Neuronal stem cell (in vitro differentiated cells): Measurements from ENCODE around the gene SEPTIN7.

Experiments
- DNase-seq: peaks from one replicate; pipeline ENCODE4 v3.0.0-alpha.2; 2013; ENCODE audit warnings: low spot score
- H2AFZ ChIP-seq: one replicate; pipeline ENCODE4 v1.6.1; 2013; ENCODE audit warnings: mild to moderate bottlenecking, low read length, inconsistent platforms
- H2AK5ac ChIP-seq: 2 replicates; pipeline ENCODE4 v1.6.1; 2013; ENCODE audit warnings: low read depth, mild to moderate bottlenecking, inconsistent platforms, low read length, moderate library complexity, mixed read lengths
- H2BK120ac ChIP-seq: 2 replicates; pipeline ENCODE4 v1.6.1; 2013; ENCODE audit warnings: low read depth, mild to moderate bottlenecking, inconsistent platforms, low read length, moderate library complexity, mixed read lengths
- H2BK12ac ChIP-seq: one replicate; pipeline ENCODE4 v1.6.1; 2013; ENCODE audit warnings: low read length, inconsistent platforms
- H2BK15ac ChIP-seq: 2 replicates; pipeline ENCODE4 v1.6.1; 2013; ENCODE audit warnings: mild to moderate bottlenecking, low read length, inconsistent platforms, mixed read lengths
- H2BK5ac ChIP-seq: one replicate; pipeline ENCODE4 v1.6.1; 2013; ENCODE audit warnings: inconsistent platforms, mild to moderate bottlenecking, low read length, moderate library complexity
- H3K14ac ChIP-seq: one replicate; pipeline ENCODE4 v1.6.1; 2013; ENCODE audit warnings: low read length, inconsistent platforms
- H3K18ac ChIP-seq: 2 replicates; pipeline ENCODE4 v1.6.1; 2013; ENCODE audit warnings: low read length, inconsistent platforms
- H3K23ac ChIP-seq: 2 replicates; pipeline ENCODE4 v1.6.1; 2013; ENCODE audit warnings: low read depth, mild to moderate bottlenecking, mixed read lengths, low read length, inconsistent platforms; ENCODE audit not compliant: poor library complexity
- H3K27ac ChIP-seq: replicated peaks from 3 replicates; pipeline ENCODE4 v1.5.1; 2013; ENCODE audit warnings: low read length, inconsistent platforms
- H3K27me3 ChIP-seq, 3 experiments: 2 replicates each; pipeline ENCODE4 v1.6.1; 2013; ENCODE audit warnings: low read length in 3 of 3, mild to moderate bottlenecking in 2 of 3, inconsistent platforms in 1 of 3, low read depth in 1 of 3, mixed read lengths in 1 of 3, moderate library complexity in 1 of 3; ENCODE audit not compliant: control insufficient read depth in 3 of 3, insufficient read depth in 3 of 3
- H3K36me3 ChIP-seq, 2 donors: replicated peaks in 1 of 2; 2 replicates each; pipeline ENCODE4 v1.6.1; 2013; ENCODE audit warnings: low read length in 2 of 2; ENCODE audit not compliant: control insufficient read depth in 2 of 2, insufficient read depth in 2 of 2
- H3K4ac ChIP-seq: 2 replicates; pipeline ENCODE4 v1.6.1; 2013; ENCODE audit warnings: inconsistent platforms, mild to moderate bottlenecking, low read length, moderate library complexity
- H3K4me1 ChIP-seq, 2 donors: 1 replicate in 1 of 2; 2 replicates in 1 of 2; pipeline ENCODE4 v1.6.1; 2013; ENCODE audit warnings: low read length in 2 of 2, low read depth in 1 of 2; ENCODE audit not compliant: control insufficient read depth in 2 of 2, insufficient read depth in 1 of 2
- H3K4me2 ChIP-seq: one replicate; pipeline ENCODE4 v1.6.1; 2013; ENCODE audit warnings: mild to moderate bottlenecking, low read length, inconsistent platforms; ENCODE audit not compliant: insufficient read depth, poor library complexity, severe bottlenecking
- H3K4me3 ChIP-seq, 2 donors: 2 replicates each; pipeline ENCODE4 v1.5.1; 2013; ENCODE audit warnings: low read length in 2 of 2, mild to moderate bottlenecking in 2 of 2, inconsistent platforms in 1 of 2, moderate library complexity in 1 of 2
- H3K79me1 ChIP-seq: one replicate; pipeline ENCODE4 v1.6.1; 2013; ENCODE audit warnings: low read depth, mild to moderate bottlenecking, inconsistent platforms, low read length, moderate library complexity
- H3K9ac ChIP-seq: one replicate; pipeline ENCODE4 v1.6.1; 2013; ENCODE audit warnings: mild to moderate bottlenecking, low read depth, low read length, inconsistent platforms; ENCODE audit not compliant: poor library complexity
- H3K9me3 ChIP-seq, 2 donors: replicated peaks in 1 of 2; 2 replicates each; pipeline versions ENCODE3 to v1.6.1; 2013; ENCODE audit warnings: low read length in 2 of 2, mild to moderate bottlenecking in 2 of 2, inconsistent platforms in 1 of 2, low read depth in 1 of 2, mixed read lengths in 1 of 2, moderate library complexity in 1 of 2; ENCODE audit not compliant: control insufficient read depth in 2 of 2, insufficient read depth in 1 of 2
- H4K8ac ChIP-seq: one replicate; pipeline ENCODE4 v1.6.1; 2013; ENCODE audit warnings: low read depth, mild to moderate bottlenecking, inconsistent platforms, low read length, moderate library complexity
- H4K91ac ChIP-seq: one replicate; pipeline ENCODE4 v1.6.1; 2013; ENCODE audit warnings: low read length, low read depth, mild to moderate bottlenecking, inconsistent platforms; ENCODE audit not compliant: poor library complexity
- WGBS, 2 donors: extraction: QIAGEN DNeasy Blood & Tissue Kit; methylation state at CpG; one replicate each; pipeline ENCODE4 v1.1.7; 2013; ENCODE audit warnings: missing lambda C conversion rate in 2 of 2, mixed read lengths in 1 of 2; ENCODE audit not compliant: insufficient read length in 2 of 2, insufficient replicate concordance in 1 of 2; ENCODE audit errors: extremely low coverage in 2 of 2; 5-methylcytosine and 5-hydroxymethylcytosine counted together

SEPTIN7 gene

GRCh38 chr7:35780070-35780469 lies 20.8 kb upstream of the SEPTIN7 start:
- no peak overlapping the region for H3K4me2 ChIP-seq
- no peaks in the 10 kb centered on the region for H3K4me1 ChIP-seq
- H3K18ac ChIP-seq = no peak overlapping the region
- no peak overlapping the region for H2AFZ ChIP-seq
- H3K27ac ChIP-seq = no peak overlapping the region
- no peak overlapping the region for H3K4me3 ChIP-seq
- H3K23ac ChIP-seq = no peak overlapping the region
- H2BK12ac ChIP-seq = no peak overlapping the region
- H3K4ac ChIP-seq = no peak overlapping the region
- no peak overlapping the region for H3K14ac ChIP-seq
- no peak overlapping the region for H2BK120ac ChIP-seq
- no peak overlapping the region for H4K8ac ChIP-seq
- no peak for DNase-seq
- no peak overlapping the region for H3K9ac ChIP-seq
- H3K79me1 ChIP-seq = no peaks in the 10 kb centered on the region
- H2BK5ac ChIP-seq = no peak overlapping the region
- H2AK5ac ChIP-seq = no peak overlapping the region
- no peak overlapping the region for H2BK15ac ChIP-seq
- no CpG with 5 or more reads among the region's 1 CpG for WGBS, 2 donors
- H3K9me3 ChIP-seq = no peaks in the 10 kb centered on the region
- no peaks in the 10 kb centered on the region for H3K36me3 ChIP-seq
- no peak overlapping the region for H4K91ac ChIP-seq
- H3K27me3 ChIP-seq = no peaks in the 10 kb centered on the region

DNA sequence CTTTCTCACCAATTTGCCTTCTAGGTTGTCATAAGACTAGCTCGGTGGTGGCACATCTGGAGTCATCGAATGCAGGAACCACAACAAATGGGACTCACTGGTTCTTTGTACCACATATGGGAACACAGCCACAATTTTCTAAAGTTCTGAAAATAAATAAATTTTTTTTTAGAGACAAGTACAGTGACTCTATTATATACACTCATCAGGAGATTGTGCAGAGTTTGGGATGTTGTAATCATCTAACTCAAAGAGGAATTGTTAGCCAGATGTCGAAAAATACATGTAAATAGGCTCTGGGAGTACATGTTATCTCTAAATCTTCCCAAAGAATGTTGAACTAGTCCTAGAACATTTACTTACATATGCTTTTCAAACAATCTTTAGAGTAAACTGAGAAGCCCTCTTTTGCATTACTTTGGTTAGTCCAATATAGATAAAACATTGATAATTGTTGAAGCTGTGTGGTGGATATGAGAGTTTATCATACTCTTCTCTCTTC lies 19.6 kb upstream of the SEPTIN7 start:
- no peaks in the 10 kb centered on the region for H3K4me1 ChIP-seq
- no peak overlapping the region for H3K23ac ChIP-seq
- H2BK12ac ChIP-seq = no peak overlapping the region
- no peak overlapping the region for H3K4me2 ChIP-seq
- H3K9ac ChIP-seq = no peak overlapping the region
- WGBS, 2 donors = no CpG with 5 or more reads among the region's 3 CpGs
- no peak overlapping the region for H4K8ac ChIP-seq
- H2BK120ac ChIP-seq = no peak overlapping the region
- H2AK5ac ChIP-seq = no peak overlapping the region
- H3K27ac ChIP-seq = no peak overlapping the region
- DNase-seq = no peak
- H2BK15ac ChIP-seq = no peak overlapping the region
- no peak overlapping the region for H2BK5ac ChIP-seq
- H3K4ac ChIP-seq = no peak overlapping the region
- no peak overlapping the region for H4K91ac ChIP-seq
- no peaks in the 10 kb centered on the region for H3K9me3 ChIP-seq
- no peaks in the 10 kb centered on the region for H3K79me1 ChIP-seq
- H3K27me3 ChIP-seq = no peaks in the 10 kb centered on the region
- H3K36me3 ChIP-seq = no peaks in the 10 kb centered on the region
- no peak overlapping the region for H3K14ac ChIP-seq
- H3K18ac ChIP-seq = no peak overlapping the region
- H2AFZ ChIP-seq = no peak overlapping the region
- no peak overlapping the region for H3K4me3 ChIP-seq

DNA sequence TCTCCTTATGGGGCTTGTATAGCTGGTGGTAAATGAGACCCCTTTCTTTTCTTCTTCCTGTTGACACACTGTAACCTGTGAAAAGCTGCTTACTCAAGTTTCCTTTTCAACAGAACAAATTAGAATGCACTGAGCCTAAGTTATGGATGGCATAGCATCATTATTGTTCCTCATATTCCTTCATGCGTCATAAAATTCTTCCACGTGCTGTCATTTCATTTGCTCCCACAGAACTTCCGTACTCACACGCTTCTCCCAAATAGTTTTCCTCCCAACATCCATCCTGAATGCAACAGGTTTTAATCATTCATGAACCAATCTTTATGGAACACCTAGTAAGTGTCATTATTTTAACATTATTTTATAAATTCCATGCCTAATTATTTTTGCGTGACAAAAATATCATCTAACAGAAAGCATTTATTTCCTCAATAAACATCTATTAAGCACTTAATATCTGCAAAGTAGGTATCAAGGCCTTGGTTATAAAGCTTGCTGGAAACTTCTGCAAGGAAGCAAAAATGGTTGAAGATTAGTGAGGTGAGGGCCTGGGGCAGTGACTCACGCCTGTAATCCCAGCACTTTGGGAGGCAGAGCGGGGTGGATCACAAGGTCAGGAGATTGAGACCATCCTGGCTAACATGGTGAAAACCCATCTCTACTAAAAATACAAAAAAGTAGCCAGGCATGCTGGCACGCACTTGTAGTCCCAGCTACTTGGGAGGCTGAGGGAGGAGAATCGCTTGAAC lies 18.9 kb upstream of the SEPTIN7 start:
- H3K14ac ChIP-seq = no peak overlapping the region
- no peak overlapping the region for H2AFZ ChIP-seq
- H3K27me3 ChIP-seq = no peaks in the 10 kb centered on the region
- no peak overlapping the region for H3K27ac ChIP-seq
- H4K8ac ChIP-seq = no peak overlapping the region
- no peak overlapping the region for H4K91ac ChIP-seq
- no peaks in the 10 kb centered on the region for H3K36me3 ChIP-seq
- H3K18ac ChIP-seq = no peak overlapping the region
- H3K23ac ChIP-seq = no peak overlapping the region
- H2BK120ac ChIP-seq = no peak overlapping the region
- H2BK12ac ChIP-seq = no peak overlapping the region
- no peak overlapping the region for H3K4me2 ChIP-seq
- H3K4ac ChIP-seq = no peak overlapping the region
- H3K4me3 ChIP-seq = no peak overlapping the region
- no peak overlapping the region for H3K9ac ChIP-seq
- H2BK15ac ChIP-seq = no peak overlapping the region
- no peaks in the 10 kb centered on the region for H3K9me3 ChIP-seq
- no peaks in the 10 kb centered on the region for H3K79me1 ChIP-seq
- H2AK5ac ChIP-seq = no peak overlapping the region
- DNase-seq = no peak
- no CpG with 5 or more reads among the region's 9 CpGs for WGBS, 2 donors
- H3K4me1 ChIP-seq = no peaks in the 10 kb centered on the region
- no peak overlapping the region for H2BK5ac ChIP-seq

DNA sequence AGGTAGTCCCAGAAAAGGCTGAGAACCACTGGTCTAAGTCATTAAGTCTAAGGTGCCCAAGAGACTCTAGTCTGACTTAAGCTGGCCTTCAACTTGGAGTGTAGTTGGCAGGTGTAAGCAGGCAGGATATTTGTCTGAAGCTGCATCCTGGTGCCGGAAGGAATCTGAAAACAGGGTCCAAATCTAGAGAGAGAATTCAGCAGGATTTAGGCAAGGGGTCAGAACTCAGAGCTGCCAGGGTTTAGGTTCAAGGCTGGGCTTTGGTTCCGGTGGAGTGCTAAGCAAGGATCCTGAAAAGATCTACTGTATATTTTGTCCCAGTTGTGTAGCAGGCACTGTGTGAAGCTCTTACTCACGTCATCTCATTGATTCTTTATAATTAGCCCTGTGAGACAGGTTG lies 16.5 kb upstream of the SEPTIN7 start:
- no peak overlapping the region for H3K4me2 ChIP-seq
- no peak overlapping the region for H3K18ac ChIP-seq
- H4K8ac ChIP-seq = no peak overlapping the region
- H2AK5ac ChIP-seq = no peak overlapping the region
- WGBS, 2 donors = no CpG with 5 or more reads among the region's 3 CpGs
- H3K4ac ChIP-seq = no peak overlapping the region
- H3K27ac ChIP-seq = no peak overlapping the region
- H2BK120ac ChIP-seq = no peak overlapping the region
- no peak overlapping the region for H2BK5ac ChIP-seq
- no peaks in the 10 kb centered on the region for H3K79me1 ChIP-seq
- no peak overlapping the region for H3K4me3 ChIP-seq
- H2AFZ ChIP-seq = no peak overlapping the region
- H3K27me3 ChIP-seq = no peaks in the 10 kb centered on the region
- no peak overlapping the region for H3K9ac ChIP-seq
- H3K23ac ChIP-seq = no peak overlapping the region
- H2BK15ac ChIP-seq = no peak overlapping the region
- DNase-seq = no peak
- H3K14ac ChIP-seq = no peak overlapping the region
- no peak overlapping the region for H4K91ac ChIP-seq
- H2BK12ac ChIP-seq = no peak overlapping the region
- H3K36me3 ChIP-seq = no peaks in the 10 kb centered on the region
- no peaks in the 10 kb centered on the region for H3K9me3 ChIP-seq
- H3K4me1 ChIP-seq = no peaks in the 10 kb centered on the region
